GM23338 (cell line): ENCODE results near the gene RNF207. TPM values are rescaled to one million over a fixed set of nuclear protein-coding genes. Genes with fewer than 3 reads are reported as not detected.

Experiments
- ATAC-seq: fragments of 200-7000 bp; cut with Tn5 transposase; 3 replicates; pipeline ENCODE4 v1.9.1; 2020
- DNase-seq: peaks from one replicate; pipeline ENCODE4 v3.0.0-alpha.2; 2015; ENCODE audit warnings: low spot score
- H2AFZ ChIP-seq: fragments of 200-600 bp; sonication (generic); 2 replicates; pipeline ENCODE4 v1.8.0; 2016; ENCODE audit warnings: antibody characterized with exemption, mild to moderate bottlenecking, moderate library complexity
- H3F3A ChIP-seq: fragments of 200-600 bp; sonication (generic); replicated peaks from 2 replicates; pipeline ENCODE4 v1.8.0; 2017; ENCODE audit warnings: antibody characterized with exemption, mixed run types, low read depth
- H3K27ac ChIP-seq: fragments of 200-600 bp; sonication (generic); 2 replicates; pipeline ENCODE4 v1.6.1; 2016; ENCODE audit warnings: low read depth
- H3K27me3 ChIP-seq: fragments of 200-600 bp; sonication (generic); 2 replicates; pipeline ENCODE4 v1.8.0; 2016; ENCODE audit warnings: mild to moderate bottlenecking, mixed run types, moderate library complexity; ENCODE audit not compliant: insufficient read depth
- H3K36me3 ChIP-seq: fragments of 200-600 bp; sonication (generic); 2 replicates; pipeline ENCODE4 v1.8.0; 2016; ENCODE audit warnings: mild to moderate bottlenecking; ENCODE audit not compliant: insufficient read depth
- H3K4me1 ChIP-seq: fragments of 200-600 bp; sonication (generic); 2 replicates; pipeline ENCODE4 v1.8.0; 2016; ENCODE audit warnings: mild to moderate bottlenecking, moderate library complexity; ENCODE audit not compliant: insufficient read depth
- H3K4me2 ChIP-seq: fragments of 200-600 bp; sonication (generic); 2 replicates; pipeline ENCODE4 v1.7.1; 2017; ENCODE audit warnings: mixed run types
- H3K4me3 ChIP-seq: fragments of 200-600 bp; sonication (generic); 2 replicates; pipeline ENCODE4 v1.6.1; 2016; ENCODE audit warnings: mixed run types
- H3K79me2 ChIP-seq: fragments of 200-600 bp; sonication (generic); replicated peaks from 2 replicates; pipeline ENCODE4 v1.8.0; 2017; ENCODE audit warnings: mild to moderate bottlenecking; ENCODE audit not compliant: insufficient read depth
- H3K9me2 ChIP-seq: fragments of 200-600 bp; sonication (generic); 2 replicates; pipeline ENCODE4 v1.8.0; 2017; ENCODE audit not compliant: insufficient read depth
- H4K20me1 ChIP-seq: fragments of 200-600 bp; sonication (generic); replicated peaks from 2 replicates; pipeline ENCODE4 v1.8.0; 2017; ENCODE audit warnings: mild to moderate bottlenecking; ENCODE audit not compliant: insufficient read depth
- H3K27ac Mint-ChIP-seq: 2 replicates; pipeline ENCODE4 v1.8.0; 2020; ENCODE audit warnings: inconsistent platforms, mild to moderate bottlenecking, moderate library complexity, mixed read lengths
- H3K27me3 Mint-ChIP-seq: 3 replicates; pipeline ENCODE4 v1.8.0; 2022; ENCODE audit warnings: low read depth, mild to moderate bottlenecking, moderate library complexity, mixed read lengths, inconsistent platforms; ENCODE audit not compliant: insufficient read depth, poor library complexity
- H3K36me3 Mint-ChIP-seq: 3 replicates; pipeline ENCODE4 v1.8.0; 2021; ENCODE audit warnings: low read depth, mild to moderate bottlenecking, inconsistent platforms, moderate library complexity, mixed read lengths
- H3K4me1 Mint-ChIP-seq: 3 replicates; pipeline ENCODE4 v1.8.0; 2020; ENCODE audit warnings: mild to moderate bottlenecking, inconsistent platforms, mixed read lengths
- H3K4me3 Mint-ChIP-seq: 3 replicates; pipeline ENCODE4 v1.8.0; 2021; ENCODE audit warnings: moderate library complexity, mild to moderate bottlenecking, inconsistent platforms, mixed read lengths
- H3K9me3 Mint-ChIP-seq: 3 replicates; pipeline ENCODE4 v1.8.0; 2020; ENCODE audit warnings: moderate library complexity, mild to moderate bottlenecking, inconsistent platforms, mixed read lengths
- CREB1 ChIP-seq: fragments of 250-450 bp; sonication (Bioruptor Pico); IDR thresholded peaks from 2 replicates; pipeline ENCODE4 v1.5.0; 2020; ENCODE audit warnings: low read depth, mild to moderate bottlenecking, moderate library complexity
- EZH2 ChIP-seq: fragments of 200-600 bp; sonication (generic); IDR thresholded peaks from one replicate; pipeline ENCODE4 v1.8.0; 2017; ENCODE audit warnings: antibody characterized with exemption, mild to moderate bottlenecking, low read depth; ENCODE audit not compliant: unreplicated experiment
- EZH2phosphoT487 ChIP-seq: fragments of 200-600 bp; sonication (generic); IDR thresholded peaks from one replicate; pipeline ENCODE4 v1.8.1; 2018; ENCODE audit warnings: antibody characterized with exemption; ENCODE audit not compliant: unreplicated experiment
- JUNB ChIP-seq: IDR thresholded peaks from one replicate; pipeline ENCODE4 v1.6.1; 2016; ENCODE audit warnings: antibody characterized with exemption; ENCODE audit not compliant: unreplicated experiment
- NANOG ChIP-seq: IDR thresholded peaks from 2 replicates; pipeline ENCODE4 v1.6.1; 2016; ENCODE audit warnings: antibody characterized with exemption, borderline replicate concordance
- POLR2AphosphoS5 ChIP-seq: IDR thresholded peaks from 2 replicates; pipeline ENCODE4 v1.6.1; 2016; ENCODE audit warnings: antibody characterized with exemption, low read depth
- STAT1 ChIP-seq: IDR thresholded peaks from one replicate; pipeline ENCODE4 v1.6.1; 2016; ENCODE audit warnings: antibody characterized with exemption; ENCODE audit not compliant: unreplicated experiment
- ZNF114 ChIP-seq: fragments of 250-450 bp; sonication (Bioruptor Pico); IDR thresholded peaks from 2 replicates; pipeline ENCODE4 v1.5.0; 2020; ENCODE audit warnings: mild to moderate bottlenecking, moderate library complexity
- ZNF331 ChIP-seq: fragments of 250-450 bp; sonication (Bioruptor Pico); IDR thresholded peaks from 2 replicates; pipeline ENCODE4 v1.5.0; 2020; ENCODE audit warnings: low read depth, mild to moderate bottlenecking, moderate library complexity
- polyA plus RNA-seq: library from polyadenylated mRNA; unstranded; fragments of >200 nt; fragmentation: Nextera tagmentation; extraction: Ambion mirVana; gene quantifications from 2 replicates; pipeline ENCODE4 v1.2.1, GENCODE V29; 2016
- total RNA-seq: library from RNA; depleted of rRNA; stranded (reverse); fragments of >200 nt; shearing (Covaris generic); gene quantifications from 2 replicates; pipeline ENCODE4 v1.2.3, GENCODE V29; 2014
- TF ChIP-seq, protein P1 (sequence below), 2 experiments: fragments of 200-600 bp in 1 of 2; sonication (generic) in 1 of 2; conservative IDR thresholded peaks; 2 replicates each; pipeline versions ENCODE4 v1.5.1 to v1.6.1; 2016 to 2017; ENCODE audit warnings: antibody characterized with exemption in 2 of 2, low read depth in 2 of 2, mild to moderate bottlenecking in 2 of 2, moderate library complexity in 1 of 2
- TF ChIP-seq, protein P2 (sequence below): IDR thresholded peaks from 2 replicates; pipeline ENCODE4 v1.6.1; 2016; ENCODE audit warnings: antibody characterized with exemption
- TF ChIP-seq, protein P3 (sequence below): fragments of 250-450 bp; sonication (Bioruptor Pico); IDR thresholded peaks from 2 replicates; pipeline ENCODE4 v1.5.0; 2020; ENCODE audit warnings: mild to moderate bottlenecking, moderate library complexity
- TF ChIP-seq, protein P4 (sequence below): IDR thresholded peaks from one replicate; pipeline ENCODE4 v1.6.1; 2018; ENCODE audit warnings: antibody characterized with exemption; ENCODE audit not compliant: unreplicated experiment

Gene RNF207
- total and polyA plus RNA-seq, 2 experiments from 2014 or later = 1.7 to 2.9 TPM

DNA sequence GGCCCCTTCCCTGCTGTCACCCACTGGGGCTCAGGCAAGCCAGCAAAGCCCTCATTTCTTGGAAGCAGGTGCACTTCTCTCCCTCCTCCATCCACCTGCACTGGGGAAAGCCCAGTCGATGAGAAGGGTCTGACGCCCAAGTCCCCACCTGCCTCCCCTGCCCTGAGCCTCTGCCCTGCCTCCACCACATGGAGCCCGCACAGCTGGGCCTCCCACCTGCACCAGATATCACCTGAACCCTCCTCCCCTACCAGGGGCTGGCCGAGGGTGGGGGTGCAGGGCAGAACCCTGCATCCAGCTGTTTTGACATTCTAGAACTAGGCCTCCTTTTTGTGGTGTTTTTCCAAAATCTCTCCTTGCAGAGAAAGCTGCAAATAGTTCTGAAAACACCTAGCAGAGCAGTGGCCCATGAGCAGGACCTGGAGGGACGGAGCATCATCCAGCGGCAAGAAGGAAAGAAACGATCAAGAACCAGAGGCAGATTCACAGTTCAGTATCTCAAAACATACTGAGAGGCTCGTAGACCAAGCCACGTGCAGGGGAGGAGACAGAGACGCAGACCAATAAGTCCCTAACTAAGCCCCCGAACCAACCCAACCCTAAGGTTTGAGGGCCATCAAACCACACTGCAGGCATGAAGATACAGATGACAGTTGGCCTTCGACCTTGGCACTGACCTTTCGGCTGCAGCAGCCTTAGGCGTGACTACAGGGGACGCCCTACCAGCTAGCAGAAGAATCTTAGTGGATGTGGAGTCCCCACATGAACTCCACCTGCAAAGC is 42.5 kb upstream of the RNF207 start:
- no peaks in the 10 kb centered on the region for H3K36me3 Mint-ChIP-seq
- H3K27ac Mint-ChIP-seq = no peak overlapping the region
- no peak for ATAC-seq
- Histone ChIP-seq H3K4me2 (no peak overlapping the region), H3K79me2 (no peaks in the 10 kb centered on the region), H3K36me3 (no peaks in the 10 kb centered on the region), H3K4me3 (no peak overlapping the region), H3K9me2 (no peaks in the 10 kb centered on the region), H3K27me3 (no peaks in the 10 kb centered on the region), H4K20me1 (no peaks in the 10 kb centered on the region), H3K27ac (no peak overlapping the region), H3F3A (peaks cover 6% of the 10 kb centered on the region; the same call in 1 of the 2 replicates), H3K4me1 (peaks cover 3% of the 10 kb centered on the region; the same call in 1 of the 2 replicates), H2AFZ (no peak overlapping the region)
- no peak overlapping the region for H3K4me3 Mint-ChIP-seq
- TF ChIP-seq, protein P1, sequence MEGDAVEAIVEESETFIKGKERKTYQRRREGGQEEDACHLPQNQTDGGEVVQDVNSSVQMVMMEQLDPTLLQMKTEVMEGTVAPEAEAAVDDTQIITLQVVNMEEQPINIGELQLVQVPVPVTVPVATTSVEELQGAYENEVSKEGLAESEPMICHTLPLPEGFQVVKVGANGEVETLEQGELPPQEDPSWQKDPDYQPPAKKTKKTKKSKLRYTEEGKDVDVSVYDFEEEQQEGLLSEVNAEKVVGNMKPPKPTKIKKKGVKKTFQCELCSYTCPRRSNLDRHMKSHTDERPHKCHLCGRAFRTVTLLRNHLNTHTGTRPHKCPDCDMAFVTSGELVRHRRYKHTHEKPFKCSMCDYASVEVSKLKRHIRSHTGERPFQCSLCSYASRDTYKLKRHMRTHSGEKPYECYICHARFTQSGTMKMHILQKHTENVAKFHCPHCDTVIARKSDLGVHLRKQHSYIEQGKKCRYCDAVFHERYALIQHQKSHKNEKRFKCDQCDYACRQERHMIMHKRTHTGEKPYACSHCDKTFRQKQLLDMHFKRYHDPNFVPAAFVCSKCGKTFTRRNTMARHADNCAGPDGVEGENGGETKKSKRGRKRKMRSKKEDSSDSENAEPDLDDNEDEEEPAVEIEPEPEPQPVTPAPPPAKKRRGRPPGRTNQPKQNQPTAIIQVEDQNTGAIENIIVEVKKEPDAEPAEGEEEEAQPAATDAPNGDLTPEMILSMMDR (conservative IDR thresholded peaks at IDR 0.05; ENCODE audit: low read depth in 2 of 2) = no peak
- no peak for TF ChIP-seq ZNF331 (CRISPR knock-in tag)
- TF ChIP-seq ZNF114 = no peak
- no peak for TF ChIP-seq NANOG
- TF ChIP-seq, protein P2, sequence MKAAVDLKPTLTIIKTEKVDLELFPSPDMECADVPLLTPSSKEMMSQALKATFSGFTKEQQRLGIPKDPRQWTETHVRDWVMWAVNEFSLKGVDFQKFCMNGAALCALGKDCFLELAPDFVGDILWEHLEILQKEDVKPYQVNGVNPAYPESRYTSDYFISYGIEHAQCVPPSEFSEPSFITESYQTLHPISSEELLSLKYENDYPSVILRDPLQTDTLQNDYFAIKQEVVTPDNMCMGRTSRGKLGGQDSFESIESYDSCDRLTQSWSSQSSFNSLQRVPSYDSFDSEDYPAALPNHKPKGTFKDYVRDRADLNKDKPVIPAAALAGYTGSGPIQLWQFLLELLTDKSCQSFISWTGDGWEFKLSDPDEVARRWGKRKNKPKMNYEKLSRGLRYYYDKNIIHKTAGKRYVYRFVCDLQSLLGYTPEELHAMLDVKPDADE = no peak
- TF ChIP-seq STAT1 = no peak
- TF ChIP-seq, protein P3, sequence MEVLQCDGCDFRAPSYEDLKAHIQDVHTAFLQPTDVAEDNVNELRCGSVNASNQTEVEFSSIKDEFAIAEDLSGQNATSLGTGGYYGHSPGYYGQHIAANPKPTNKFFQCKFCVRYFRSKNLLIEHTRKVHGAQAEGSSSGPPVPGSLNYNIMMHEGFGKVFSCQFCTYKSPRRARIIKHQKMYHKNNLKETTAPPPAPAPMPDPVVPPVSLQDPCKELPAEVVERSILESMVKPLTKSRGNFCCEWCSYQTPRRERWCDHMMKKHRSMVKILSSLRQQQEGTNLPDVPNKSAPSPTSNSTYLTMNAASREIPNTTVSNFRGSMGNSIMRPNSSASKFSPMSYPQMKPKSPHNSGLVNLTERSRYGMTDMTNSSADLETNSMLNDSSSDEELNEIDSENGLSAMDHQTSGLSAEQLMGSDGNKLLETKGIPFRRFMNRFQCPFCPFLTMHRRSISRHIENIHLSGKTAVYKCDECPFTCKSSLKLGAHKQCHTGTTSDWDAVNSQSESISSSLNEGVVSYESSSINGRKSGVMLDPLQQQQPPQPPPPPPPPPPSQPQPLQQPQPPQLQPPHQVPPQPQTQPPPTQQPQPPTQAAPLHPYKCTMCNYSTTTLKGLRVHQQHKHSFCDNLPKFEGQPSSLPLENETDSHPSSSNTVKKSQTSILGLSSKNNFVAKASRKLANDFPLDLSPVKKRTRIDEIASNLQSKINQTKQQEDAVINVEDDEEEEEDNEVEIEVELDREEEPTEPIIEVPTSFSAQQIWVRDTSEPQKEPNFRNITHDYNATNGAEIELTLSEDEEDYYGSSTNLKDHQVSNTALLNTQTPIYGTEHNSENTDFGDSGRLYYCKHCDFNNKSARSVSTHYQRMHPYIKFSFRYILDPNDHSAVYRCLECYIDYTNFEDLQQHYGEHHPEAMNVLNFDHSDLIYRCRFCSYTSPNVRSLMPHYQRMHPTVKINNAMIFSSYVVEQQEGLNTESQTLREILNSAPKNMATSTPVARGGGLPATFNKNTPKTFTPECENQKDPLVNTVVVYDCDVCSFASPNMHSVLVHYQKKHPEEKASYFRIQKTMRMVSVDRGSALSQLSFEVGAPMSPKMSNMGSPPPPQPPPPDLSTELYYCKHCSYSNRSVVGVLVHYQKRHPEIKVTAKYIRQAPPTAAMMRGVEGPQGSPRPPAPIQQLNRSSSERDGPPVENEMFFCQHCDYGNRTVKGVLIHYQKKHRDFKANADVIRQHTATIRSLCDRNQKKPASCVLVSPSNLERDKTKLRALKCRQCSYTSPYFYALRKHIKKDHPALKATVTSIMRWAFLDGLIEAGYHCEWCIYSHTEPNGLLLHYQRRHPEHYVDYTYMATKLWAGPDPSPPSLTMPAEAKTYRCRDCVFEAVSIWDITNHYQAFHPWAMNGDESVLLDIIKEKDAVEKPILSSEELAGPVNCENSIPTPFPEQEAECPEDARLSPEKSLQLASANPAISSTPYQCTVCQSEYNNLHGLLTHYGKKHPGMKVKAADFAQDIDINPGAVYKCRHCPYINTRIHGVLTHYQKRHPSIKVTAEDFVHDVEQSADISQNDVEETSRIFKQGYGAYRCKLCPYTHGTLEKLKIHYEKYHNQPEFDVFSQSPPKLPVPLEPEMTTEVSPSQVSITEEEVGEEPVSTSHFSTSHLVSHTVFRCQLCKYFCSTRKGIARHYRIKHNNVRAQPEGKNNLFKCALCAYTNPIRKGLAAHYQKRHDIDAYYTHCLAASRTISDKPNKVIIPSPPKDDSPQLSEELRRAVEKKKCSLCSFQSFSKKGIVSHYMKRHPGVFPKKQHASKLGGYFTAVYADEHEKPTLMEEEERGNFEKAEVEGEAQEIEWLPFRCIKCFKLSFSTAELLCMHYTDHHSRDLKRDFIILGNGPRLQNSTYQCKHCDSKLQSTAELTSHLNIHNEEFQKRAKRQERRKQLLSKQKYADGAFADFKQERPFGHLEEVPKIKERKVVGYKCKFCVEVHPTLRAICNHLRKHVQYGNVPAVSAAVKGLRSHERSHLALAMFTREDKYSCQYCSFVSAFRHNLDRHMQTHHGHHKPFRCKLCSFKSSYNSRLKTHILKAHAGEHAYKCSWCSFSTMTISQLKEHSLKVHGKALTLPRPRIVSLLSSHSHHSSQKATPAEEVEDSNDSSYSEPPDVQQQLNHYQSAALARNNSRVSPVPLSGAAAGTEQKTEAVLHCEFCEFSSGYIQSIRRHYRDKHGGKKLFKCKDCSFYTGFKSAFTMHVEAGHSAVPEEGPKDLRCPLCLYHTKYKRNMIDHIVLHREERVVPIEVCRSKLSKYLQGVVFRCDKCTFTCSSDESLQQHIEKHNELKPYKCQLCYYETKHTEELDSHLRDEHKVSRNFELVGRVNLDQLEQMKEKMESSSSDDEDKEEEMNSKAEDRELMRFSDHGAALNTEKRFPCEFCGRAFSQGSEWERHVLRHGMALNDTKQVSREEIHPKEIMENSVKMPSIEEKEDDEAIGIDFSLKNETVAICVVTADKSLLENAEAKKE (CRISPR knock-in tag) = no peak
- no peak for TF ChIP-seq JUNB
- no peak for TF ChIP-seq POLR2AphosphoS5
- no peak for TF ChIP-seq EZH2phosphoT487
- TF ChIP-seq EZH2 = no peak
- no peak for TF ChIP-seq CREB1 (CRISPR knock-in tag)
- TF ChIP-seq, protein P4, sequence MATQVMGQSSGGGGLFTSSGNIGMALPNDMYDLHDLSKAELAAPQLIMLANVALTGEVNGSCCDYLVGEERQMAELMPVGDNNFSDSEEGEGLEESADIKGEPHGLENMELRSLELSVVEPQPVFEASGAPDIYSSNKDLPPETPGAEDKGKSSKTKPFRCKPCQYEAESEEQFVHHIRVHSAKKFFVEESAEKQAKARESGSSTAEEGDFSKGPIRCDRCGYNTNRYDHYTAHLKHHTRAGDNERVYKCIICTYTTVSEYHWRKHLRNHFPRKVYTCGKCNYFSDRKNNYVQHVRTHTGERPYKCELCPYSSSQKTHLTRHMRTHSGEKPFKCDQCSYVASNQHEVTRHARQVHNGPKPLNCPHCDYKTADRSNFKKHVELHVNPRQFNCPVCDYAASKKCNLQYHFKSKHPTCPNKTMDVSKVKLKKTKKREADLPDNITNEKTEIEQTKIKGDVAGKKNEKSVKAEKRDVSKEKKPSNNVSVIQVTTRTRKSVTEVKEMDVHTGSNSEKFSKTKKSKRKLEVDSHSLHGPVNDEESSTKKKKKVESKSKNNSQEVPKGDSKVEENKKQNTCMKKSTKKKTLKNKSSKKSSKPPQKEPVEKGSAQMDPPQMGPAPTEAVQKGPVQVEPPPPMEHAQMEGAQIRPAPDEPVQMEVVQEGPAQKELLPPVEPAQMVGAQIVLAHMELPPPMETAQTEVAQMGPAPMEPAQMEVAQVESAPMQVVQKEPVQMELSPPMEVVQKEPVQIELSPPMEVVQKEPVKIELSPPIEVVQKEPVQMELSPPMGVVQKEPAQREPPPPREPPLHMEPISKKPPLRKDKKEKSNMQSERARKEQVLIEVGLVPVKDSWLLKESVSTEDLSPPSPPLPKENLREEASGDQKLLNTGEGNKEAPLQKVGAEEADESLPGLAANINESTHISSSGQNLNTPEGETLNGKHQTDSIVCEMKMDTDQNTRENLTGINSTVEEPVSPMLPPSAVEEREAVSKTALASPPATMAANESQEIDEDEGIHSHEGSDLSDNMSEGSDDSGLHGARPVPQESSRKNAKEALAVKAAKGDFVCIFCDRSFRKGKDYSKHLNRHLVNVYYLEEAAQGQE = no peak
- peaks cover 17% of the 10 kb centered on the region for H3K27me3 Mint-ChIP-seq
- no peak for DNase-seq
- H3K9me3 Mint-ChIP-seq = no peaks in the 10 kb centered on the region
- peaks cover 19% of the 10 kb centered on the region for H3K4me1 Mint-ChIP-seq
